Tibial nerve (tissue), 4 donors: ENCODE data around the gene SLC44A3.

ENCODE experiments used
- EP300 ChIP-seq, 2 donors: sonication (generic); formaldehyde crosslinking; IDR thresholded peaks; one replicate each; pipeline ENCODE4 v1.6.1; 2017; ENCODE audit warnings: antibody characterized with exemption in 2 of 2, mild to moderate bottlenecking in 1 of 2
- POLR2A ChIP-seq, 2 donors: fragments of 450-650 bp; IDR thresholded peaks; one replicate each; pipeline ENCODE4 v1.6.1; 2017; ENCODE audit warnings: antibody characterized with exemption in 2 of 2, mild to moderate bottlenecking in 2 of 2, moderate library complexity in 2 of 2
- TF ChIP-seq, protein P1 (sequence below), 5 experiments: fragments of 200-600 bp in 3 of 5; fragments of 450-650 bp in 2 of 5; sonication (generic) in 3 of 5; IDR thresholded peaks; one replicate each; pipeline ENCODE4 v1.5.1; 2016 to 2019; ENCODE audit warnings: antibody characterized with exemption in 5 of 5, mild to moderate bottlenecking in 3 of 5, moderate library complexity in 2 of 5

DNA sequence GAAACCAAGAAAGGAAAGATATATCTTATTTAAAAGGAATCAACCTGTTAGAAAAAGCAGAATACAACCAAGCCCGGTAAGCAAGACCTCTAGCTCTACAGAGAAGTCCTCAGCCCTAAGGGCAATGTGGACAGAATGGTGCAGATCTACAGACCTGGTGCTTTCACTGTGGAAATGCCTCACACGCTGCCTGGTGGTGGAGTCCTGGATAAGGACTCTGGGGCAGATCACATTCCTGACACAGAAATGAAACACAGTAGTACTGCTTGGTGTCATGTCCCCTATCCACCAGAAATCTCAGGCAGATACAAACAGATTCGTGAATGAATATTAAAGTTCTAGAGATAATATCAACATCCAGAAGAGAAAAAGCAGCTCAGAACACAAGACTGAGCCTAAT is 99.9 kb downstream of the SLC44A3 start:
- TF ChIP-seq, protein P1, sequence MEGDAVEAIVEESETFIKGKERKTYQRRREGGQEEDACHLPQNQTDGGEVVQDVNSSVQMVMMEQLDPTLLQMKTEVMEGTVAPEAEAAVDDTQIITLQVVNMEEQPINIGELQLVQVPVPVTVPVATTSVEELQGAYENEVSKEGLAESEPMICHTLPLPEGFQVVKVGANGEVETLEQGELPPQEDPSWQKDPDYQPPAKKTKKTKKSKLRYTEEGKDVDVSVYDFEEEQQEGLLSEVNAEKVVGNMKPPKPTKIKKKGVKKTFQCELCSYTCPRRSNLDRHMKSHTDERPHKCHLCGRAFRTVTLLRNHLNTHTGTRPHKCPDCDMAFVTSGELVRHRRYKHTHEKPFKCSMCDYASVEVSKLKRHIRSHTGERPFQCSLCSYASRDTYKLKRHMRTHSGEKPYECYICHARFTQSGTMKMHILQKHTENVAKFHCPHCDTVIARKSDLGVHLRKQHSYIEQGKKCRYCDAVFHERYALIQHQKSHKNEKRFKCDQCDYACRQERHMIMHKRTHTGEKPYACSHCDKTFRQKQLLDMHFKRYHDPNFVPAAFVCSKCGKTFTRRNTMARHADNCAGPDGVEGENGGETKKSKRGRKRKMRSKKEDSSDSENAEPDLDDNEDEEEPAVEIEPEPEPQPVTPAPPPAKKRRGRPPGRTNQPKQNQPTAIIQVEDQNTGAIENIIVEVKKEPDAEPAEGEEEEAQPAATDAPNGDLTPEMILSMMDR (IDR thresholded peaks at IDR 0.05): no peak
- TF ChIP-seq POLR2A (IDR thresholded peaks at IDR 0.05): no peak
- no peak for TF ChIP-seq EP300 (IDR thresholded peaks at IDR 0.05)
